NT2/D1 (cell line): Measurements from ENCODE around the gene IDH3A.

Experiments used
- DNase-seq: peaks from one replicate; pipeline ENCODE4 v3.0.0-alpha.2; 2011; ENCODE audit warnings: low read depth, low spot score
- H3K27me3 ChIP-seq: 2 replicates; pipeline ENCODE4 v1.6.0; 2011; ENCODE audit warnings: mild to moderate bottlenecking; ENCODE audit not compliant: insufficient read length, insufficient read depth
- H3K36me3 ChIP-seq: 2 replicates; pipeline ENCODE4 v1.6.1; 2011; ENCODE audit warnings: mild to moderate bottlenecking, low read length, mixed read lengths; ENCODE audit not compliant: insufficient read depth, insufficient read length
- H3K4me1 ChIP-seq: 2 replicates; pipeline ENCODE4 v1.5.1; 2011; ENCODE audit not compliant: insufficient read depth, insufficient read length
- H3K4me3 ChIP-seq: 2 replicates; pipeline ENCODE4 v1.5.1; 2011; ENCODE audit warnings: low read depth; ENCODE audit not compliant: insufficient read length
- H3K9ac ChIP-seq: 2 replicates; pipeline ENCODE4 v1.6.0; 2011; ENCODE audit warnings: low read depth; ENCODE audit not compliant: insufficient read length
- H3K9me3 ChIP-seq: 2 replicates; pipeline ENCODE4 v1.5.1; 2011; ENCODE audit warnings: mild to moderate bottlenecking, low read length; ENCODE audit not compliant: insufficient read depth
- SUZ12 ChIP-seq: IDR thresholded peaks from 2 replicates; pipeline ENCODE4 v1.6.1; 2011; ENCODE audit not compliant: insufficient read length, insufficient read depth; ENCODE audit errors: extremely low read depth
- YY1 ChIP-seq: IDR thresholded peaks from 2 replicates; pipeline ENCODE4 v1.6.1; 2011; ENCODE audit not compliant: insufficient read length, insufficient read depth
- ZNF274 ChIP-seq: IDR thresholded peaks from 2 replicates; pipeline ENCODE4 v1.6.1; 2011; ENCODE audit warnings: mild to moderate bottlenecking, low read depth, low read length

IDH3A gene

DNA sequence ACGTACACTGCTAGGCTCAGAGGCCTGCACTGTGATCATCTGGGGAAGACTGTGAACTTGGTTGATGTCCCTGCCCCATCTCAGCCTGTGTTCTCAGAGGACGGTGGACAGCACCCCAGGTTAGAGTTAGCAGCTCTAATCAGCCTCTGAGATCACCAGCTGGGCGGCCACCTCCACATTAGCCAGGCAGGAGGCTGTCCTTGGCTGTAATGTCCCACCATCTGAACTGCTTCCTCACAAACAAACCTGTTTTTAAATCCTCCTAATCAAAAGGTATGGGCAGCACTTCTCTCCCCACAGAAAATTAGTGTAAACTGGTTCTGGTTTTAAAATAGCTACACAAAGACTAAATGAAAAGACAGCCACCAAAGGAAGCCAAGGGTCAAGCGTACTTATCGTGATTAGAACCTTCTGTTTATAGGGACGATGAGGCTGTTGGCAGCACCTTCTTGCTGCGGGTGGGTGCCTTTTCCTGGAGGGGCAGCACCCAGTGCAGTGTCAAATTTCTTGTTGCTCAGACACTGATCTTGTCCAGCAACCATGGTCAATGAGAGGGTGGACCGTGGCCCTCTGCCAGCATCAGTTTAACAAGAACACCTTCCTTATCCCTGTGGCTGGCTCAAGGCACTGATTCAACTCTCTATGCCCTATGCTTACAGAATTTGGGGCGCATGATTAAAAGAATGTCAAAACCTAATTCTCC, 60.6 kb downstream of the IDH3A start:
- H3K9ac ChIP-seq, result no peak overlapping the region
- H3K27me3 ChIP-seq, result no peaks in the 10 kb centered on the region
- peaks cover 34% of the 10 kb centered on the region for H3K4me1 ChIP-seq
- H3K9me3 ChIP-seq, result no peaks in the 10 kb centered on the region
- TF ChIP-seq ZNF274 (no peak), SUZ12 (no peak), YY1 (no peak)
- H3K36me3 ChIP-seq, result no peaks in the 10 kb centered on the region
- no peak overlapping the region for H3K4me3 ChIP-seq
- no peak for DNase-seq

DNA sequence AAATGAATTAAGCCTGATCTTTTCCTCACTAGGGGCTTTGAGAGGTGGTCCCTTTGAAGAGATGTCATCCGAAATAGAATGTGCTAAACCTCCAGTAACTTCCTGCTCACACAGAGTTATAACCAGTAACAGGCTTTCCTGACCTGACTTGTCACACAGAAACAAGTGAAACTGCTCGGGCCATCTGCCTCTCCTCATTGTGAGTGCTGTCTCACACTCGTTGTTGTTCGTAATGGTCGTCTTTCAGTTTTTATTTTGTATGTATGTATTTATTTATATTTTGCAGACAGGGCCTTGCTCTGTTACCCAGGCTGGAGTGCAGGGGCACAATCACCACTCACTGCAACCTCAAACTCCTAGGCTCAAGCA, 61.2 kb downstream of the IDH3A start:
- no peaks in the 10 kb centered on the region for H3K27me3 ChIP-seq
- no peaks in the 10 kb centered on the region for H3K36me3 ChIP-seq
- H3K4me3 ChIP-seq, result no peak overlapping the region
- H3K9ac ChIP-seq, result no peak overlapping the region
- H3K9me3 ChIP-seq, result no peaks in the 10 kb centered on the region
- no peak for DNase-seq
- TF ChIP-seq ZNF274 (no peak), SUZ12 (no peak), YY1 (no peak)
- peaks cover 34% of the 10 kb centered on the region for H3K4me1 ChIP-seq

DNA sequence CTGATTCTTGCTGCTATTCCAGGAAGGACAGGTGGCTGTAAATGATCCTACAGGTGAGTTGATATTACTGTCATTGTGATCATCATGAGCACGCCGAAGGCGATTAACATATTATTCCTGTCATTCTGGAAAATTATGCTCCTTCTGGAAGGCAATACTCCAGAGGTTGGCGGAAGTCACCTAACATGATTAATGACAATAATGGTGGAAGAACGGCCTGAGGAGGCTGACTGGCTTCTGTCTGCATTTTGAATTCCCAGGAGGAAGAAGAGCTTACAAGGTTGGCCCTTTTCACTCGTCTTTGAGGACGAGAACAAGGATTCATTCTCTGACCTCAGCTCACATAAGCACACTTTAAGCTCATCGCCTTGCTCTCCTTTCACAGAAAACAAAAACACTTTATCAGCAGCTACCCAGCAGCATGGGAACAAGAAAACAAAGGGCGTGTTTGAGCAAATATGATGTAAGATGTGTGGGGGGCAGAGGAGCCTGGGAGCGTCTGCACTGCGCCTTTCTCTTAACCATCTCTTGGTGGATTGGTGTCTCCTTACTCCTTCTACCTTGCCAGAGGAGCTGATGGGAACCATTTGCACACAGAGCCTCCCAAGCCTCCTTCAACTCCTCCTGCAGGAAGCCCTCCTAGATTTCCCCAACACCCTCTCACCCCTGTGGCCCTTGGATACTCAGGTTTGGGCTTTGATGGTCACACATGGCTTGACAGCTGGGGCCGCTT, 62.2 kb downstream of the IDH3A start:
- DNase-seq, result no peak
- peaks cover 31% of the 10 kb centered on the region for H3K4me1 ChIP-seq
- no peaks in the 10 kb centered on the region for H3K36me3 ChIP-seq

DNA sequence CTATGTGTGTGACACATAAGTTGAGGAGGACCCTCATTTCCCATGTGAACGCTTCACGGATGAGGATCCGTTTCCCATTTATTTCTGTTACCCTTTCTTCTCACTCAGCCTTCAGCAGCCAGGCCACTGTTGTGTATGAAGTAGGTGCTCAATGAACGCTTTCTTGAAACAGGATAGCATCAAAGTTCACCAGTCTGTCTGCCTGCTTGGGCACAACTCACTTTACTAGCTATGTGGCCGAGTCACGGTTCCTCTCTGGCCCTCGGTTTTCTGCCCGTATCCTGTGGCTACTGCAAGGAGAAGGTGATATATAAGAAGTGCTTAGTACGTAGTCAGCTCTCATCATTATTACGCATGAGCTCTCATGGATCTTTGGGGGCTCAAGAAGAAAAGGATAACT, 62.8 kb downstream of the IDH3A start:
- Histone ChIP-seq H3K9me3 (no peaks in the 10 kb centered on the region), H3K9ac (no peak overlapping the region), H3K36me3 (no peaks in the 10 kb centered on the region), H3K27me3 (no peaks in the 10 kb centered on the region), H3K4me1 (peaks cover 25% of the 10 kb centered on the region), H3K4me3 (no peak overlapping the region)
- DNase-seq, result no peak
- TF ChIP-seq SUZ12 (no peak), YY1 (no peak), ZNF274 (no peak)

More for the DNA sequence above, 62.2 kb downstream of the IDH3A start:
- H3K9ac ChIP-seq, result no peak overlapping the region
- H3K9me3 ChIP-seq, result no peaks in the 10 kb centered on the region
- TF ChIP-seq ZNF274 (no peak), SUZ12 (no peak), YY1 (no peak)
- H3K4me3 ChIP-seq, result no peak overlapping the region
- no peaks in the 10 kb centered on the region for H3K27me3 ChIP-seq

DNA sequence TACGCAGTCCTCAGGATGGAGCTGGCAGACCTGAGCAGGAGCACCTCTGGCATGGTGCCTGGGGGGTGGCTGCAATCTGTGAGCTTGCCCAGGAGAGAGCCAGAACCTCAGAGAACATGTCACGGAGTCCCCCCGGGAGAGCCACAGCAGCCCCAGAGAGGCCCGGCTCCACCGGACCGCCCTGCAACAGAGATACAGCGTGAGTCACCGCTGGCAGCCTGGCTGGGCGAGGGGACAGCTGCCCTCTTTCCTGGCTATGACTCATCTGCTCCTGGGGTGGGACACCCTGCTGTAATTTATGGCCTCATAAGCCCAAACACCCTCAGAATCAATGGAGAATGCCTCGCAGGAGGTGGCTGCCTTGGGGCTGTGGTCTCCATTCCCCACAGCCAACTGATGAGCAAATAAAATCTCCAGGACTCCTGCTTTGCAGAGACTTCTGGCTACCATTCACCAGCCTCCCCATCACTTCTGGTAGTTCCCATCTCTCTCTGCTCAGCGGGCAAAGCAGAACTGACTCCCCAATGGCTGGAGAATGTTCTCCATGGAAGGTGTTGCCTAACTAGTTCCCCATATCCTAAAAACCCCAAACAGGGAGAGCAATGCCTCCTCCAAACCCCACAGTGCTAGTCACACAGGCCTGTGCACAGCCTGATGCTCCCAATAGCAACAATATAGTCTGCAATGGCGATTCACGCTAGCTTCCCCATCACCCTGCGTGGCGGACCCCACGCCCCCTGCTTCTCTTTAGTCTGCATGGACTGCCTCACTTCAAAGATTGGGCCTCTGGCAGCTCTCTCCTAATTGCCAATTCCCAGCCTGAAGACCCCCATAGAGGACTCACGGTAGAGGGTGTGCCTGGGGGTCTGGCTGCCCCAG, 63.6 kb downstream of the IDH3A start:
- DNase-seq, result no peak
- Histone ChIP-seq H3K9ac (peak overlapping the region; percentile 34), H3K4me1 (peaks cover 24% of the 10 kb centered on the region)

DNA sequence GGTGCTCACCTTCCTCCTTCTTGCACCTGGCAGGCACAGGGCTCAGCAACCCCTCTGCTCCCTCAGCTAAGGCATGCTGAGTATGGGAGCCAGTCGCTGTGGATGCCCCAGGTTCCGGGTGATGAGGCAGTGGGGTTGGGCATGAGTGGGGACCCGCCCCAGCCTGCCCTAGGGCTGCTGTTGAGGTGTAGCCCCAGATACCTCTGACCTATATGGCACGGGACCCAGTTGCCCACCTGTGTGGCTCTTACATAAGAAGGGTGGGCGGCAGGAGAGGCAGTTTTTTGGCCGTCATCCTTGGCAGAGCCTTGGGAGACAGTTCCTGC, 64.2 kb downstream of the IDH3A start:
- TF ChIP-seq YY1, result no peak
- TF ChIP-seq ZNF274, result no peak
- TF ChIP-seq SUZ12, result no peak
- H3K4me1 ChIP-seq, result peaks cover 21% of the 10 kb centered on the region
- no peak for DNase-seq

More for the DNA sequence above, 63.6 kb downstream of the IDH3A start:
- Histone ChIP-seq H3K9me3 (no peaks in the 10 kb centered on the region), H3K36me3 (no peaks in the 10 kb centered on the region), H3K4me3 (no peak overlapping the region), H3K27me3 (no peaks in the 10 kb centered on the region)
- TF ChIP-seq ZNF274 (no peak), YY1 (no peak), SUZ12 (no peak)

DNA sequence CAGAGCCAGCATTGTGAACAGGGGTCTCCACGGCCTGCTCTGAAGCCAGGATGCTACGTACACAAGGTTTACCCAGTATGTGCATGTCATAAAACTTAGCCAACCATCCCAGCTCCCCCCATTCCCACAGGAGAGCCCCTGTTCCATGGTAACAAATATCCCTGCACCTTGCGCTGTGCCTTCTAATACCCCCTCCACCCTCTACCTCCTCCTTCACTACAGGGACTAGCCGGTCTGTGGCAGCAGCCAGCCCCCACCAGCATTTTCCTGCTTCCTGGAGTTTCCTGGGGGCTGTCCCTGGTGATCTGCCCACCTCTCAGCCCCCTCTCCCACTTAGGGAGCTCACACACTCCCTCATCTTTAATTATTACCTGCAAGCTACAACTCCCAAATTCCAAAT, 64.8 kb downstream of the IDH3A start:
- H3K9me3 ChIP-seq, result no peaks in the 10 kb centered on the region
- no peak overlapping the region for H3K9ac ChIP-seq
- H3K27me3 ChIP-seq, result no peaks in the 10 kb centered on the region
- DNase-seq, result no peak
- peaks cover 19% of the 10 kb centered on the region for H3K4me1 ChIP-seq
- no peak overlapping the region for H3K4me3 ChIP-seq
- no peaks in the 10 kb centered on the region for H3K36me3 ChIP-seq
- TF ChIP-seq ZNF274, result no peak
- no peak for TF ChIP-seq YY1
- no peak for TF ChIP-seq SUZ12

More for the DNA sequence above, 64.2 kb downstream of the IDH3A start:
- Histone ChIP-seq H3K4me3 (no peak overlapping the region), H3K27me3 (no peaks in the 10 kb centered on the region), H3K9me3 (no peaks in the 10 kb centered on the region), H3K9ac (no peak overlapping the region), H3K36me3 (no peaks in the 10 kb centered on the region)
